H1 (cell line): ENCODE measurements around the gene ZNF625. TPM values are rescaled to one million over a fixed set of nuclear protein-coding genes. Genes with fewer than 3 reads are reported as not detected.

Experiments used
- BRCA1 ChIP-seq: IDR thresholded peaks from 2 replicates; pipeline ENCODE4 v1.6.1; 2012; ENCODE audit warnings: low read depth, low read length, improper control_type of control experiment
- EGR1 ChIP-seq: IDR thresholded peaks from 2 replicates; pipeline ENCODE4 v1.6.1; 2011; ENCODE audit warnings: low read depth, low read length, borderline replicate concordance
- RBBP5 ChIP-seq: IDR thresholded peaks from 2 replicates; pipeline ENCODE4 v1.7.1; 2012; ENCODE audit warnings: low read depth, mild to moderate bottlenecking, inconsistent platforms, low read length, moderate library complexity, borderline replicate concordance
- SUZ12 ChIP-seq: fragments of 200-600 bp; sonication (generic); IDR thresholded peaks from 2 replicates; pipeline ENCODE4 v1.6.1; 2012; ENCODE audit warnings: mild to moderate bottlenecking, inconsistent platforms, low read length, moderate library complexity, mixed read lengths
- TAF1 ChIP-seq: IDR thresholded peaks from 2 replicates; pipeline ENCODE4 v1.6.1; 2011; ENCODE audit warnings: mild to moderate bottlenecking, low read depth, low read length
- ZNF274 ChIP-seq: IDR thresholded peaks from 2 replicates; pipeline ENCODE4 v1.7.0; 2012; ENCODE audit warnings: low read length, borderline replicate concordance; ENCODE audit errors: extremely low read depth
- polyA plus RNA-seq, 7 experiments: library from polyadenylated mRNA; depleted of rRNA in 3 of 7; stranded (reverse) in 5 of 7; unstranded in 2 of 7; fragments of >200 nt in 5 of 7; fragments of 200-250 nt in 2 of 7; gene quantifications; 1 replicate in 5 of 7; 2 replicates in 1 of 7; 4 replicates in 1 of 7; pipeline versions ENCODE4 v1.2.1 to v1.2.3, GENCODE V29; 2011 to 2013; ENCODE audit warnings: missing spikeins in 2 of 7, mixed read lengths in 2 of 7
- total RNA-seq: library from RNA; stranded (reverse); fragmentation: NEBNext Ultra II Directional; extraction: Animal tissue kit (Norgen Biotek cat#: 25700); gene quantifications from 2 replicates; pipeline ENCODE4 v1.2.1, GENCODE V29; 2021
- TF ChIP-seq, protein P1 (sequence below): IDR thresholded peaks from 2 replicates; pipeline ENCODE4 v1.6.1; 2011; ENCODE audit warnings: low read length, improper control_type of control experiment
- TF ChIP-seq, protein P2 (sequence below): IDR thresholded peaks from 2 replicates; pipeline ENCODE4 v1.6.1; 2012; ENCODE audit warnings: inconsistent platforms

The ZNF625 gene
- total and polyA plus RNA-seq, 2 of the 8 experiments (the other 6 are each of a cell fraction or from before 2014, with no cell fraction given), result 2.5 to 26.8 TPM

DNA sequence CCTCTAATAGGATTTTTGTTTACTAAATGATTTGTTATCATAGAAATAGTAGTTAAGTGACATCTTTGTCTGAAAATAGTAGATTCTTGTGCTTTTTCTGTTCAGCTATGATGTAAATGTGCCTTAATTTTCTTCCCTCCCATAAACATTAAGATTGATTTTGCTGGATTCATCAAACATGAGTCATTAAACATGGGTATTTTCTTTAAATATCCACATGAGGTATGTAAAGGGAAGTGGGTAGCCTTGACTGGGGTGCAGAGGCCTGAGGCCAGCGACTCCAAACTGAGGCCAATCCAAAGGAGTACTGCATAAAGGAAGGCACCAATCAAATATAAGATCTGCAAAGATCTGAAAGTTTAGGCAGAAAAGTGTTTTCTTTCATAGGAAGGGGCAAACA, 10.1 kb upstream of the ZNF625 start (continued):
- TF ChIP-seq BRCA1 (no peak), RBBP5 (no peak), ZNF274 (no peak), TAF1 (no peak), SUZ12 (no peak), EGR1 (no peak)
- TF ChIP-seq, protein P1, sequence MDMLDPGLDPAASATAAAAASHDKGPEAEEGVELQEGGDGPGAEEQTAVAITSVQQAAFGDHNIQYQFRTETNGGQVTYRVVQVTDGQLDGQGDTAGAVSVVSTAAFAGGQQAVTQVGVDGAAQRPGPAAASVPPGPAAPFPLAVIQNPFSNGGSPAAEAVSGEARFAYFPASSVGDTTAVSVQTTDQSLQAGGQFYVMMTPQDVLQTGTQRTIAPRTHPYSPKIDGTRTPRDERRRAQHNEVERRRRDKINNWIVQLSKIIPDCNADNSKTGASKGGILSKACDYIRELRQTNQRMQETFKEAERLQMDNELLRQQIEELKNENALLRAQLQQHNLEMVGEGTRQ, result no peak
- TF ChIP-seq, protein P2, sequence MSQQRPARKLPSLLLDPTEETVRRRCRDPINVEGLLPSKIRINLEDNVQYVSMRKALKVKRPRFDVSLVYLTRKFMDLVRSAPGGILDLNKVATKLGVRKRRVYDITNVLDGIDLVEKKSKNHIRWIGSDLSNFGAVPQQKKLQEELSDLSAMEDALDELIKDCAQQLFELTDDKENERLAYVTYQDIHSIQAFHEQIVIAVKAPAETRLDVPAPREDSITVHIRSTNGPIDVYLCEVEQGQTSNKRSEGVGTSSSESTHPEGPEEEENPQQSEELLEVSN, result no peak
